Activated CD8-positive, alpha-beta memory T cell treated with anti-CD3 and anti-CD28 coated beads, Interleukin-2, amount 50 U/mL, for 4 hours (primary cell): ENCODE results near the gene IL27RA.

Experiments
- DNase-seq: peaks from one replicate; pipeline ENCODE4 v3.0.0-alpha.2; 2020

Gene IL27RA

GRCh38 chr19:14090509-14091080 lies 59.0 kb downstream of the IL27RA start, which contains the start of gene SAMD1:
TSS of gene SAMD1 (minus strand) at chr19:14090751.
- peak; percentile 86 for DNase-seq

GRCh38 chr19:14091081-14091812 lies 59.7 kb downstream of the IL27RA start:
- peak; percentile 57 for DNase-seq

- peak; percentile 52 for DNase-seq
These were observed 60.4 kb downstream of the IL27RA start for GRCh38 chr19:14091813-14092462.

GRCh38 chr19:14093117-14093823 lies 61.7 kb downstream of the IL27RA start:
- DNase-seq, result no peak

- no peak for DNase-seq
These were observed 63.3 kb downstream of the IL27RA start for GRCh38 chr19:14094854-14095253.

- no peak for DNase-seq
These were observed 64.9 kb downstream of the IL27RA start for GRCh38 chr19:14096272-14096992.

- DNase-seq, result no peak
These were observed 66.1 kb downstream of the IL27RA start for GRCh38 chr19:14097532-14098151.

GRCh38 chr19:14101003-14101545 lies 69.5 kb downstream of the IL27RA start:
- DNase-seq, result no peak

- DNase-seq, result no peak
These were observed 70.6 kb downstream of the IL27RA start for GRCh38 chr19:14102102-14102696.

- DNase-seq, result no peak
These were observed 71.2 kb downstream of the IL27RA start for GRCh38 chr19:14102756-14103155.
